ENCODE measurements around the gene GDF2.

DNA sequence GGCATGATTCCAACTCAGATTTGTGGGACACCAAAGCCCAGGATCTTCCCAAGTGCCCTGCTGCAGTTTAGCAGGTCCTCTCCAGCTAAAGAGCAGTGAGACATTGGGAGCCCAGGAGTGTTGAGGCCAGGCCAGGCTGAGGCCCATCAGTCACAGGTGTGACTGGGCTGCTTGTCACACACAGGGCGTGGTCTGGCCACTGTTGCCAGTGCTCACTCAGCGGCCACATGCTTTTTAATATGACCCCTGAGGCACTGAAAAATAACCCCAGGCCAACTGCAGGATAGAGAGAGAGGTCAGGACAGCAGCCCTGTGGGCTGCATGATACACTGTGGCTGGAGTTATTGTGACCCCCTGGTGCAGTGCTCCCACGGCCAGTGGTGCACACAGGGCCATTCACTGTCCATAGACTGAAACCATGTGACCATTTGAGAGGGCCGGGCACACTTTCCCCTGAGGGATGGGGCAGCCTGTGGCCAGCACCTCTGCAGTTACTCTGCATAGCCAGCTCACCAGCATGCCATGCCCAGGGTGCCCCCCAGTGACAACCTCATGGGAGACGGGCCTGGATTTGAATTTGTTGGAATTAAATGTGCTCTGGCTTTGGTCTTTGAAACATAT is 4.2 kb downstream of the GDF2 start:
- TF ChIP-seq, protein P1, sequence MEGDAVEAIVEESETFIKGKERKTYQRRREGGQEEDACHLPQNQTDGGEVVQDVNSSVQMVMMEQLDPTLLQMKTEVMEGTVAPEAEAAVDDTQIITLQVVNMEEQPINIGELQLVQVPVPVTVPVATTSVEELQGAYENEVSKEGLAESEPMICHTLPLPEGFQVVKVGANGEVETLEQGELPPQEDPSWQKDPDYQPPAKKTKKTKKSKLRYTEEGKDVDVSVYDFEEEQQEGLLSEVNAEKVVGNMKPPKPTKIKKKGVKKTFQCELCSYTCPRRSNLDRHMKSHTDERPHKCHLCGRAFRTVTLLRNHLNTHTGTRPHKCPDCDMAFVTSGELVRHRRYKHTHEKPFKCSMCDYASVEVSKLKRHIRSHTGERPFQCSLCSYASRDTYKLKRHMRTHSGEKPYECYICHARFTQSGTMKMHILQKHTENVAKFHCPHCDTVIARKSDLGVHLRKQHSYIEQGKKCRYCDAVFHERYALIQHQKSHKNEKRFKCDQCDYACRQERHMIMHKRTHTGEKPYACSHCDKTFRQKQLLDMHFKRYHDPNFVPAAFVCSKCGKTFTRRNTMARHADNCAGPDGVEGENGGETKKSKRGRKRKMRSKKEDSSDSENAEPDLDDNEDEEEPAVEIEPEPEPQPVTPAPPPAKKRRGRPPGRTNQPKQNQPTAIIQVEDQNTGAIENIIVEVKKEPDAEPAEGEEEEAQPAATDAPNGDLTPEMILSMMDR (IDR thresholded peaks at IDR 0.05; ENCODE audit: low read depth, low read length) = no peak
- TF ChIP-seq POLR2A (IDR thresholded peaks at IDR 0.05; ENCODE audit: extremely low read depth, insufficient read length) = no peak
